GM12874 (cell line): ENCODE data around the gene RHOC.

Experiments
- TF ChIP-seq, protein P1 (sequence below): IDR thresholded peaks from 2 replicates; pipeline ENCODE4 v1.5.1; 2011; ENCODE audit warnings: low read depth, mild to moderate bottlenecking, control low read depth, low read length, moderate library complexity; ENCODE audit not compliant: insufficient read depth

The RHOC gene

DNA sequence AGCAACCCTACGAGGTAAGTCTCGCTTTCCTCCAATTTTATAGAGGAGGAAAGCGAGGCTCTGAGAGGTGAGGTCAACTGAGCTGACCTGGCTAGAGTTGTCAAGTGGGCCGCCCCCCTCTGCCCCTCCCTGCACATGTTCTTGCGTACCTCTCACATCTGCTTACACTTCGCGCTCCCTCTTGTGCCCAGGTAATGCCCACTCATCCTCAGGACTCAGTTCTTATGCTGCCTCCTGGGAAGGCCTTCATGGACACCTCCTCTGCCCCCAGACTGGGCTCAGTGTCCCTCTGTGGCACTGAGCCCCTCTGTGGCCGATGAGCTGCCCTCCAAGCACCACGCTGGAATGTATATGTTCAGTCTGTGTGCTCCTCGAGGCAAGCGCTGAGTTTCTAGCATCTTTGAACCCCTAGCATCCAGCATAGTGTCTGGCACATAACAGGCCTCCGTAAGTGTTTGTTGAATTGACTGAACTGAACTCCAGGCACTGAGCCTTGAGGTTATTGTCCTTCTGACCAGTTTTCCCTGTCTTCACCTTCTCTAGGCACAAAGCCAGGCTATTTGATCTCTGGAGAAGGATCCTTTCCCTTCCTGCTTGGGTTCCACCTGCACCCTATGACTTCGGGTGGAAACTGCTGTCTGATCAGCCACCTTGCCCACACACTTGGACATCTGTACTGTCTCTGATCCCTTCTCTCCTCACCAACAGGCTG is 19.0 kb downstream of the RHOC start:
- TF ChIP-seq, protein P1, sequence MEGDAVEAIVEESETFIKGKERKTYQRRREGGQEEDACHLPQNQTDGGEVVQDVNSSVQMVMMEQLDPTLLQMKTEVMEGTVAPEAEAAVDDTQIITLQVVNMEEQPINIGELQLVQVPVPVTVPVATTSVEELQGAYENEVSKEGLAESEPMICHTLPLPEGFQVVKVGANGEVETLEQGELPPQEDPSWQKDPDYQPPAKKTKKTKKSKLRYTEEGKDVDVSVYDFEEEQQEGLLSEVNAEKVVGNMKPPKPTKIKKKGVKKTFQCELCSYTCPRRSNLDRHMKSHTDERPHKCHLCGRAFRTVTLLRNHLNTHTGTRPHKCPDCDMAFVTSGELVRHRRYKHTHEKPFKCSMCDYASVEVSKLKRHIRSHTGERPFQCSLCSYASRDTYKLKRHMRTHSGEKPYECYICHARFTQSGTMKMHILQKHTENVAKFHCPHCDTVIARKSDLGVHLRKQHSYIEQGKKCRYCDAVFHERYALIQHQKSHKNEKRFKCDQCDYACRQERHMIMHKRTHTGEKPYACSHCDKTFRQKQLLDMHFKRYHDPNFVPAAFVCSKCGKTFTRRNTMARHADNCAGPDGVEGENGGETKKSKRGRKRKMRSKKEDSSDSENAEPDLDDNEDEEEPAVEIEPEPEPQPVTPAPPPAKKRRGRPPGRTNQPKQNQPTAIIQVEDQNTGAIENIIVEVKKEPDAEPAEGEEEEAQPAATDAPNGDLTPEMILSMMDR: no peak

DNA sequence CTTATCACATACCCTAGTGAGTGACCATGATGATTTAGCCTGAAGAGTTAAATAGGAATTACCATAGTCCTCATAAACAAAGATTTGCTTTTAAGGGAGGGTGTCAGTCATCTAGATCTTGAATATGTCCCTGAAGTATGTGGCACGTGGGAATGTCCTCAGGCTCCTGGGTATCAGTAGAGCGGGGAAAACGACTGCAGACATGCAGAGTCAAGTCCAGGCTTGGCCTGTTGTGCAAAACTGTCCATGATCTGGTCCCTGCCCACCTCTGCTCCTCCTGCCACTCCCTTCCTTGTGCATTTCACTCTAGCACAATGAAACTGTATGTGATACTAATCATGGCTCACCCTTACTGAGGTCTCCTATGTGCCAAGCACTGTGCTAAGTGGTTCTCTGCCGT is 19.6 kb downstream of the RHOC start:
- TF ChIP-seq, protein P1: no peak

DNA sequence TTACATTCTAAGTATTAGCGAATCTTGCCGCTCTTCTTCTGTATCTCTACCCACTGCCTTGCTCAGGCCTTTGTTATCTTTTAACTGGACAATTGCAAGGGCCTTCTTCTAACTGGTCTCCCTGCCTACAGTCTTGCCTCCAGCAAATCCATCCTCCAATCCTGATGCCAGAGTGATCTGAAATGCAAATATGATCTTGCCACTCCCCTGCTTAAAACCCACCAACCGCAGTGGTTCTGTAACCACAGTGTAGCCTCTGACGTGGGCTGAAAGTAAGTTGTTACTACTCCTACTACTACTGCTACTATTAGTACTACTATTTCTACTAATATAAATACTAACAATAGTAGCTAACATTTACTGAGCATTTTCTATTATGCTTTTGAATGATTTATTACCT is 20.1 kb downstream of the RHOC start:
- TF ChIP-seq, protein P1: no peak

DNA sequence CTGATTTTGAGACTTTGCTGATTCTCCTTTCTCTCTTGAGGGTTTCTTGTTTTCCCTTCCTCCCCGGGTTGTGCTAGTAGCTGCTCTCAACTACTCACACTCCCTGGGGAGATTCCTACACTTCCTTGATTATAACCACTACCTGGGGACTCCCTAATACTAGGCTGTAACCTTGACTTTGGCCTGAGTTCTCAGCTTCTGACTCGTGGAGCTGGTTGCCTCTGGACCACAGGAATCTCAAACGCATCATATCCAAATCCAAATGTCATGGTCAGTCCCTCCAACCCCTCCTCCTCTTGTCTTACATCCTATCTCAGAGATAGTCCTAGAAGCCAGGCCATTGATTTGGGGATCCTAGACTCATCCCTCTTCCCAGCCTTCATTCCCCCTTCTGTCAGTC is 20.5 kb downstream of the RHOC start:
- TF ChIP-seq, protein P1: no peak

DNA sequence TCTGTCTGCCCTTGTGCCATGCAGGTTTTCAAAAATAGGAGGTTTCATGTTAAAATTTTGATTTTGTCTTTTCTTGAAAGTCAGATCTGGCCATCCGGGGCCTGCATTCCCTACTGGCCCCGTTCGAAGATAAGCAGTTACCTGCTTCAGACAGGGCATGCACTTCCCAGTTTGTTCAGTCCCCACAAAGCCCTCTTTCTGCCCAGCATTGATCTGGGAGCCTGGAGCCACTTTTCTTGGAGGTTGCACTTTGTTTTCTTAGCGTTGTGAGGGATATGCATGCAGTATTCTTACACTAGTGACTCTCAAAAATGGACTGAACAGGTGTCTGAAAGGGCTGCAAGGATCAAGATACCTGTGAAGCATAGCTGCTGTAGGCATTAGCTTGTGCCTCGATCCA is 21.0 kb downstream of the RHOC start:
- TF ChIP-seq, protein P1: no peak

DNA sequence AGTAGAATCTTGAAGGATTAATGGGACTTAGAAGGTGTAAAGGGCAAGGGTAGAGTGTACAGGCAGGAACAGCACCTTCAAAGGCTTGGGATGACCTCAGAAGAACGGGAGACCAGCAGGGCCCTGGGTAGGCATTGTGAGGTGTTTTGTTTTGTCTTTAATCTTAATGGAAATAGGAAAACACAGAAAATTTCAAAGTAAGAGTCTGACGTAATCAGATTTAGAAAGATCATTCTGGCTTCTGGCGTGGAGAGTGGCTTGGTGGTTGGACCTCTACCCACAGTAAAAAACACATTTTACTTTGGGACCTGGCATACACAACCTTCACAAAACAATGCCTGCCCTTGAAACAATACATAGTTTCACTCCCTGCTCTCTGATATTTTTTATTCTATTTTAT is 28.3 kb downstream of the RHOC start:
- TF ChIP-seq, protein P1: no peak

DNA sequence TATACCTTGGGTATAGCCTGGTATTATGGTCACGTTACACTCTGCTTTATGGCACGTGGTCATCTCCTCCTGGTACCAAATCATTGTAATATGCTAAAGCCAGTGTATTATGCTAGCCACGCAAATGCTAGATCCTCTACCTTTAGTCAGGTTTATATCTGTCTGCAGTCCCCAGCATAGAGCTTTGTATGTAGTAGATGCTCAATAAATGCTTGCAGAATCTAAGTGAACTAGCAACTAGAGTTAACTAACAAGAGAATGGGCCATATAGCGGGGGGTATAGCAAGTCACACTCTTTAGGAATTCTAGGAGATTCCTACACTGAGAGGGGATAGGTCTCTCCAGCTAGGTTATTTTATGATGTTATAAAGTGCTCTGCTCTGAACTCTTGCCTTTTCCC is 29.4 kb downstream of the RHOC start:
- TF ChIP-seq, protein P1: no peak
